HepG2 (cell line): ENCODE results near the gene BBS5. TPM values are rescaled to one million over a fixed set of nuclear protein-coding genes. Genes with fewer than 3 reads are reported as not detected.

Source experiments
- ATAC-seq: fragments of 200-7000 bp; cut with Tn5 transposase; 3 replicates; pipeline ENCODE4 v1.9.1; 2020; ENCODE audit warnings: mild to moderate bottlenecking, moderate library complexity
- BruUV-seq: library from RNA; stranded (reverse); fragments of 400-500 nt; replicated peaks from 2 replicates; lab custom pipeline; 2021; lab: Mats Ljungman, UMichigan
- CTCF ChIA-PET: fragments of 300-600 bp; formaldehyde crosslinking; extraction: SDS; loops from one replicate; lab custom pipeline; 2021; ENCODE audit warnings: low total read pairs, inconsistent platforms, low intra/inter-chr PET ratio; lab: Yijun Ruan, JAX
- POLR2A ChIA-PET: fragments of 350-600 bp; sonication (Branson Sonifier 250); formaldehyde crosslinking; loops from one replicate; lab custom pipeline; 2020; ENCODE audit warnings: antibody characterized with exemption, inconsistent platforms; lab: Yijun Ruan, JAX
- DNase-seq: peaks from one replicate; pipeline ENCODE4 v3.0.0-alpha.2; 2015; ENCODE audit warnings: low spot score
- FAIRE-seq: peaks from 3 replicates; lab custom pipeline; 2011; peaks lifted over from hg19 to GRCh38; lab: Jason Lieb, UNC
- H2AFZ ChIP-seq: one replicate; pipeline ENCODE4 v1.6.1; 2011; ENCODE audit warnings: low read length, inconsistent platforms
- H3K27ac ChIP-seq: fragments of 300-600 bp; 3 replicates; pipeline ENCODE4 v1.8.0; 2011; ENCODE audit warnings: mixed run types, mild to moderate bottlenecking, mixed read lengths, low read length, inconsistent platforms; ENCODE audit not compliant: insufficient read depth; ENCODE audit errors: extremely low read length
- H3K27me3 ChIP-seq, 2 experiments: fragments of 200-600 bp in 1 of 2; 2 replicates in 1 of 2; 3 replicates in 1 of 2; pipeline versions ENCODE4 v1.6.0 to v1.8.0; 2011; ENCODE audit warnings: low read length in 2 of 2, mild to moderate bottlenecking in 2 of 2, moderate library complexity in 2 of 2, inconsistent platforms in 1 of 2; ENCODE audit not compliant: insufficient read depth in 2 of 2, control insufficient read depth in 1 of 2
- H3K36me3 ChIP-seq, 2 experiments: fragments of 200-600 bp in 1 of 2; replicated peaks in 1 of 2; 2 replicates in 1 of 2; 3 replicates in 1 of 2; pipeline versions ENCODE4 v1.5.1 to v1.8.0; 2011; ENCODE audit warnings: low read length in 2 of 2, inconsistent platforms in 1 of 2; ENCODE audit not compliant: insufficient read depth in 2 of 2, control insufficient read depth in 1 of 2
- H3K4me1 ChIP-seq: 2 replicates; pipeline ENCODE4 v1.5.1; 2012; ENCODE audit warnings: low read length, inconsistent platforms; ENCODE audit not compliant: insufficient read depth
- H3K4me2 ChIP-seq: 2 replicates; pipeline ENCODE4 v1.6.0; 2011; ENCODE audit warnings: low read depth, low read length, inconsistent platforms
- H3K4me3 ChIP-seq, 3 experiments: fragments of 200-600 bp in 1 of 3; sonication (generic), shearing (Covaris generic) in 1 of 3; replicated peaks in 1 of 3; 2 replicates each; pipeline ENCODE4 v1.5.1; 2011 to 2016; ENCODE audit warnings: low read length in 3 of 3, inconsistent platforms in 2 of 3, low read depth in 2 of 3, mild to moderate bottlenecking in 2 of 3, control low read depth in 1 of 3, mixed read lengths in 1 of 3; ENCODE audit not compliant: insufficient read depth in 1 of 3
- H3K79me2 ChIP-seq: one replicate; pipeline ENCODE4 v1.6.1; 2011; ENCODE audit warnings: low read length, inconsistent platforms; ENCODE audit not compliant: insufficient read depth
- H3K9ac ChIP-seq: 2 replicates; pipeline ENCODE4 v1.6.0; 2011; ENCODE audit warnings: mild to moderate bottlenecking, low read depth, low read length, inconsistent platforms; ENCODE audit not compliant: insufficient read depth
- H3K9me3 ChIP-seq: 2 replicates; pipeline ENCODE4 v1.5.1; 2012; ENCODE audit warnings: mild to moderate bottlenecking, low read length
- H4K20me1 ChIP-seq: 2 replicates; pipeline ENCODE4 v1.6.0; 2011; ENCODE audit warnings: inconsistent platforms, mild to moderate bottlenecking, low read length, moderate library complexity; ENCODE audit not compliant: insufficient read depth
- ARNT2 ChIP-seq: sonication (generic); formaldehyde crosslinking; IDR thresholded peaks from 2 replicates; pipeline ENCODE4 v1.8.0; 2022; ENCODE audit warnings: mild to moderate bottlenecking, low read depth, missing genetic modification reagents, moderate library complexity
- CENPX ChIP-seq: sonication (generic); formaldehyde crosslinking; IDR thresholded peaks from 2 replicates; pipeline ENCODE4 v1.9.0; 2021; ENCODE audit warnings: mild to moderate bottlenecking, missing genetic modification reagents, moderate library complexity
- FLYWCH1 ChIP-seq: sonication (generic); formaldehyde crosslinking; IDR thresholded peaks from 2 replicates; pipeline ENCODE4 v1.8.1; 2023; ENCODE audit warnings: mild to moderate bottlenecking, missing genetic modification reagents
- MIER2 ChIP-seq: IDR thresholded peaks from 2 replicates; pipeline ENCODE4 v1.6.1; 2016; ENCODE audit warnings: missing biosample characterization, missing genetic modification reagents
- TRIM24 ChIP-seq: sonication (generic); formaldehyde crosslinking; IDR thresholded peaks from 2 replicates; pipeline ENCODE4 v1.8.0; 2022; ENCODE audit warnings: mild to moderate bottlenecking, missing genetic modification reagents
- ZNF260 ChIP-seq: sonication (generic); formaldehyde crosslinking; IDR thresholded peaks from 2 replicates; pipeline ENCODE4 v1.4.0; 2020; ENCODE audit warnings: missing genetic modification reagents, low read depth, mild to moderate bottlenecking, borderline replicate concordance
- ZNF34 ChIP-seq: sonication (generic); formaldehyde crosslinking; IDR thresholded peaks from 2 replicates; pipeline ENCODE4 v1.4.0; 2020; ENCODE audit warnings: mild to moderate bottlenecking, missing genetic modification reagents, borderline replicate concordance
- ZNF354B ChIP-seq: sonication (generic); formaldehyde crosslinking; IDR thresholded peaks from 2 replicates; pipeline ENCODE4 v1.8.0; 2022; ENCODE audit warnings: mild to moderate bottlenecking, missing genetic modification reagents
- ZNF878 ChIP-seq: sonication (generic); formaldehyde crosslinking; IDR thresholded peaks from 2 replicates; pipeline ENCODE4 v1.8.1; 2023; ENCODE audit warnings: mild to moderate bottlenecking, missing genetic modification reagents, moderate library complexity
- in situ Hi-C: cut with HindIII; loops from 2 replicates; pipeline ENCODE4 v1.10.0; 2017; ENCODE audit warnings: low pct_unique_long_range_greater_than_20kb; ENCODE audit not compliant: extremely low pct_ligation_motif_present
- intact Hi-C: fragments of 100-400 bp; cut with micrococcal nuclease; formaldehyde crosslinking; loops from one replicate; pipeline ENCODE4 v1.10.0; 2022; ENCODE audit not compliant: unreplicated experiment
- polyA plus RNA-seq, 8 experiments: library from polyadenylated mRNA; depleted of rRNA in 3 of 8; stranded (reverse) in 7 of 8; unstranded in 1 of 8; fragments of >200 nt; fragmentation: Illumina TruSeq in 4 of 8; extraction: Trizol in 4 of 8; gene quantifications; 2 replicates each; pipeline versions ENCODE4 v1.2.1 to v1.2.3, GENCODE V29; 2011 to 2016; ENCODE audit warnings: low read depth in 4 of 8, missing spikeins in 1 of 8, mixed read lengths in 1 of 8; ENCODE audit not compliant: insufficient read depth in 1 of 8
- total RNA-seq, 5 experiments: library from RNA; depleted of rRNA; stranded (reverse); fragments of >200 nt; fragmentation: Illumina TruSeq; extraction: Trizol; gene quantifications; 2 replicates each; pipeline ENCODE4 v1.2.3, GENCODE V29; 2016; ENCODE audit warnings: low read depth in 1 of 5
- TF ChIP-seq, protein P1 (sequence below): IDR thresholded peaks from 2 replicates; pipeline ENCODE4 v1.4.0; 2020; ENCODE audit warnings: mild to moderate bottlenecking, missing genetic modification reagents
- TF ChIP-seq, protein P2 (sequence below): sonication (generic); formaldehyde crosslinking; IDR thresholded peaks from 2 replicates; pipeline ENCODE4 v1.4.0; 2020; ENCODE audit warnings: missing genetic modification reagents, mild to moderate bottlenecking, borderline replicate concordance

Gene BBS5
- total and polyA plus RNA-seq, 2 of the 13 experiments (the other 11 are each of a cell fraction or from before 2014, with no cell fraction given): 1.8 to 4.5 TPM

DNA sequence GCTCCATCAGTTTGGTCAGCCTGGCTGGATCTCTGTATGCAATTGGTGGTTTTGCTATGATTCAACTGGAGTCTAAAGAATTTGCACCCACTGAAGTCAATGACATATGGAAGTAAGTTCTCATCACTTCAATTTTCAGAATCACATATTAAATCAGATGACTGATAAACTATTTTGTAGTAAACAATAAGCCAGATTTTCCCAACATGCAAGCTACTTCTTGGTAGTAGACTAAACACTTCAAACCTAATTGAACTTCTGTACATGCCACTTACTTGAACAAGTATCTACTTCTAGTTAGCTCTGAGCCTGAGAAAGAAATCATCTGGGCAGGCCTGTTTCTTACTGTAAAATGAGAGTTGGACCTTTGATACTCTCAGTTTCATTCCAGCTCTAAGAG is 41.6 kb downstream of the BBS5 start:
- no peak for FAIRE-seq
- Histone ChIP-seq H3K4me2 (no peak overlapping the region), H3K4me3 (no peak overlapping the region), H3K27ac (no peak overlapping the region), H4K20me1 (no peaks in the 10 kb centered on the region), H3K79me2 (no peaks in the 10 kb centered on the region), H3K27me3 (no peaks in the 10 kb centered on the region), H3K9me3 (no peaks in the 10 kb centered on the region), H3K36me3 (no peaks in the 10 kb centered on the region), H3K4me1 (peaks cover 19% of the 10 kb centered on the region), H2AFZ (no peak overlapping the region), H3K9ac (no peak overlapping the region)
- no peak for TF ChIP-seq MIER2 (CRISPR knock-in tag)
- TF ChIP-seq ARNT2 (CRISPR knock-in tag): no peak
- TF ChIP-seq CENPX: no peak
- TF ChIP-seq TRIM24 (CRISPR knock-in tag): no peak
- TF ChIP-seq, protein P1, sequence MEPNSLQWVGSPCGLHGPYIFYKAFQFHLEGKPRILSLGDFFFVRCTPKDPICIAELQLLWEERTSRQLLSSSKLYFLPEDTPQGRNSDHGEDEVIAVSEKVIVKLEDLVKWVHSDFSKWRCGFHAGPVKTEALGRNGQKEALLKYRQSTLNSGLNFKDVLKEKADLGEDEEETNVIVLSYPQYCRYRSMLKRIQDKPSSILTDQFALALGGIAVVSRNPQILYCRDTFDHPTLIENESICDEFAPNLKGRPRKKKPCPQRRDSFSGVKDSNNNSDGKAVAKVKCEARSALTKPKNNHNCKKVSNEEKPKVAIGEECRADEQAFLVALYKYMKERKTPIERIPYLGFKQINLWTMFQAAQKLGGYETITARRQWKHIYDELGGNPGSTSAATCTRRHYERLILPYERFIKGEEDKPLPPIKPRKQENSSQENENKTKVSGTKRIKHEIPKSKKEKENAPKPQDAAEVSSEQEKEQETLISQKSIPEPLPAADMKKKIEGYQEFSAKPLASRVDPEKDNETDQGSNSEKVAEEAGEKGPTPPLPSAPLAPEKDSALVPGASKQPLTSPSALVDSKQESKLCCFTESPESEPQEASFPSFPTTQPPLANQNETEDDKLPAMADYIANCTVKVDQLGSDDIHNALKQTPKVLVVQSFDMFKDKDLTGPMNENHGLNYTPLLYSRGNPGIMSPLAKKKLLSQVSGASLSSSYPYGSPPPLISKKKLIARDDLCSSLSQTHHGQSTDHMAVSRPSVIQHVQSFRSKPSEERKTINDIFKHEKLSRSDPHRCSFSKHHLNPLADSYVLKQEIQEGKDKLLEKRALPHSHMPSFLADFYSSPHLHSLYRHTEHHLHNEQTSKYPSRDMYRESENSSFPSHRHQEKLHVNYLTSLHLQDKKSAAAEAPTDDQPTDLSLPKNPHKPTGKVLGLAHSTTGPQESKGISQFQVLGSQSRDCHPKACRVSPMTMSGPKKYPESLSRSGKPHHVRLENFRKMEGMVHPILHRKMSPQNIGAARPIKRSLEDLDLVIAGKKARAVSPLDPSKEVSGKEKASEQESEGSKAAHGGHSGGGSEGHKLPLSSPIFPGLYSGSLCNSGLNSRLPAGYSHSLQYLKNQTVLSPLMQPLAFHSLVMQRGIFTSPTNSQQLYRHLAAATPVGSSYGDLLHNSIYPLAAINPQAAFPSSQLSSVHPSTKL (CRISPR knock-in tag): no peak
- no peak for TF ChIP-seq ZNF260
- TF ChIP-seq, protein P2, sequence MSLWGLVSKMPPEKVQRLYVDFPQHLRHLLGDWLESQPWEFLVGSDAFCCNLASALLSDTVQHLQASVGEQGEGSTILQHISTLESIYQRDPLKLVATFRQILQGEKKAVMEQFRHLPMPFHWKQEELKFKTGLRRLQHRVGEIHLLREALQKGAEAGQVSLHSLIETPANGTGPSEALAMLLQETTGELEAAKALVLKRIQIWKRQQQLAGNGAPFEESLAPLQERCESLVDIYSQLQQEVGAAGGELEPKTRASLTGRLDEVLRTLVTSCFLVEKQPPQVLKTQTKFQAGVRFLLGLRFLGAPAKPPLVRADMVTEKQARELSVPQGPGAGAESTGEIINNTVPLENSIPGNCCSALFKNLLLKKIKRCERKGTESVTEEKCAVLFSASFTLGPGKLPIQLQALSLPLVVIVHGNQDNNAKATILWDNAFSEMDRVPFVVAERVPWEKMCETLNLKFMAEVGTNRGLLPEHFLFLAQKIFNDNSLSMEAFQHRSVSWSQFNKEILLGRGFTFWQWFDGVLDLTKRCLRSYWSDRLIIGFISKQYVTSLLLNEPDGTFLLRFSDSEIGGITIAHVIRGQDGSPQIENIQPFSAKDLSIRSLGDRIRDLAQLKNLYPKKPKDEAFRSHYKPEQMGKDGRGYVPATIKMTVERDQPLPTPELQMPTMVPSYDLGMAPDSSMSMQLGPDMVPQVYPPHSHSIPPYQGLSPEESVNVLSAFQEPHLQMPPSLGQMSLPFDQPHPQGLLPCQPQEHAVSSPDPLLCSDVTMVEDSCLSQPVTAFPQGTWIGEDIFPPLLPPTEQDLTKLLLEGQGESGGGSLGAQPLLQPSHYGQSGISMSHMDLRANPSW (CRISPR knock-in tag): no peak
- TF ChIP-seq FLYWCH1 (CRISPR knock-in tag): no peak
- TF ChIP-seq ZNF878 (CRISPR knock-in tag): no peak
- no peak for TF ChIP-seq ZNF34
- no peak for TF ChIP-seq ZNF354B (CRISPR knock-in tag)
- in situ Hi-C loops (loop anchor here (10.0 kb wide), 1 partner anchor 154 kb away; no protein-coding TSS in a partner anchor), intact Hi-C loops (loop anchor here (5.0 kb wide), 1 partner anchor 44 kb away; the partner anchor contains the start of gene BBS5)
- no TSS peak for BruUV-seq
- DNase-seq: no peak
- POLR2A ChIA-PET: no interaction called here
- CTCF ChIA-PET: no interaction called here
- no peak for ATAC-seq
